H1 (cell line): ENCODE results near the gene PRSS36.

ENCODE experiments used
- ATF3 ChIP-seq: IDR thresholded peaks from 2 replicates; pipeline ENCODE4 v1.6.1; 2011; ENCODE audit warnings: low read depth, mild to moderate bottlenecking, low read length; ENCODE audit not compliant: insufficient read depth
- EGR1 ChIP-seq: IDR thresholded peaks from 2 replicates; pipeline ENCODE4 v1.6.1; 2011; ENCODE audit warnings: low read depth, low read length, borderline replicate concordance
- EZH2 ChIP-seq: fragments of 200-600 bp; sonication (generic); IDR thresholded peaks from 2 replicates; pipeline ENCODE4 v1.7.1; 2012; ENCODE audit warnings: low read depth, mild to moderate bottlenecking, moderate library complexity, low read length, inconsistent platforms; ENCODE audit not compliant: severe bottlenecking
- KDM1A ChIP-seq: fragments of 200-600, 300-600 bp; sonication (generic); IDR thresholded peaks from 2 replicates; pipeline ENCODE4 v1.7.1; 2016; ENCODE audit warnings: mild to moderate bottlenecking, low read length, borderline replicate concordance
- POLR2A ChIP-seq, 2 experiments: IDR thresholded peaks; 1 replicate in 1 of 2; 2 replicates in 1 of 2; pipeline ENCODE4 v1.6.1; 2011; ENCODE audit warnings: low read depth in 2 of 2, low read length in 2 of 2, mild to moderate bottlenecking in 2 of 2; ENCODE audit errors: control extremely low read depth in 1 of 2
- RFX5 ChIP-seq: IDR thresholded peaks from 2 replicates; pipeline ENCODE4 v1.6.1; 2011; ENCODE audit warnings: low read depth, low read length, improper control_type of control experiment, borderline replicate concordance
- SP2 ChIP-seq: IDR thresholded peaks from 2 replicates; pipeline ENCODE4 v1.6.1; 2012; ENCODE audit warnings: mild to moderate bottlenecking, low read length, inconsistent platforms
- SRF ChIP-seq: IDR thresholded peaks from 2 replicates; pipeline ENCODE4 v1.6.1; 2011; ENCODE audit warnings: mild to moderate bottlenecking, low read depth, low read length, moderate library complexity
- TEAD4 ChIP-seq: IDR thresholded peaks from 2 replicates; pipeline ENCODE4 v1.6.1; 2012; ENCODE audit warnings: low read depth, low read length, inconsistent platforms, mixed read lengths
- ZNF274 ChIP-seq: IDR thresholded peaks from 2 replicates; pipeline ENCODE4 v1.7.0; 2012; ENCODE audit warnings: low read length, borderline replicate concordance; ENCODE audit errors: extremely low read depth
- TF ChIP-seq, protein P1 (sequence below), 3 experiments: IDR thresholded peaks; 1 replicate in 2 of 3; 2 replicates in 1 of 3; pipeline versions ENCODE4 v1.5.1 to v1.6.1; 2011; ENCODE audit warnings: low read length in 3 of 3, mild to moderate bottlenecking in 3 of 3, inconsistent platforms in 2 of 3, low read depth in 1 of 3, moderate library complexity in 1 of 3; ENCODE audit not compliant: insufficient read depth in 1 of 3; ENCODE audit errors: control extremely low read depth in 1 of 3

DNA sequence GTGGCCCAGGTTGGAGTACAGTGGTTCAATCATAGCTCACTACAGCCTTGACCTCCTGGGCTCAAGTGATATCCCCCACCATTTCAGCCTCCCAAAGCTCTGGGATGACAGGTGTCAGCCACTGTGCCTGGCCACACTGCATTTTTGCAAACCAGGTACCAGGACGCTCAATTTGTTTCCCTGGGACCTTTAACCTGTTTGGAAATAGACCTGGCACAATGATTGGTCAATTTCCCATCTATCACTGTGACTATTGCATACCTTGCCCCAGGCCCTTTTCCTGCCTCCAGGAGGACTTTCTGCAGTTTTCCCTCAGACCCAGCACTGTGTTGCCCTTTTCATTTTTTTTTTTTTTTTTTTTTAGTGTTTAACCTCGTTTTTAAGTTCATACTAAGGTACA lies 19.0 kb upstream of the PRSS36 start:
- TF ChIP-seq, protein P1, sequence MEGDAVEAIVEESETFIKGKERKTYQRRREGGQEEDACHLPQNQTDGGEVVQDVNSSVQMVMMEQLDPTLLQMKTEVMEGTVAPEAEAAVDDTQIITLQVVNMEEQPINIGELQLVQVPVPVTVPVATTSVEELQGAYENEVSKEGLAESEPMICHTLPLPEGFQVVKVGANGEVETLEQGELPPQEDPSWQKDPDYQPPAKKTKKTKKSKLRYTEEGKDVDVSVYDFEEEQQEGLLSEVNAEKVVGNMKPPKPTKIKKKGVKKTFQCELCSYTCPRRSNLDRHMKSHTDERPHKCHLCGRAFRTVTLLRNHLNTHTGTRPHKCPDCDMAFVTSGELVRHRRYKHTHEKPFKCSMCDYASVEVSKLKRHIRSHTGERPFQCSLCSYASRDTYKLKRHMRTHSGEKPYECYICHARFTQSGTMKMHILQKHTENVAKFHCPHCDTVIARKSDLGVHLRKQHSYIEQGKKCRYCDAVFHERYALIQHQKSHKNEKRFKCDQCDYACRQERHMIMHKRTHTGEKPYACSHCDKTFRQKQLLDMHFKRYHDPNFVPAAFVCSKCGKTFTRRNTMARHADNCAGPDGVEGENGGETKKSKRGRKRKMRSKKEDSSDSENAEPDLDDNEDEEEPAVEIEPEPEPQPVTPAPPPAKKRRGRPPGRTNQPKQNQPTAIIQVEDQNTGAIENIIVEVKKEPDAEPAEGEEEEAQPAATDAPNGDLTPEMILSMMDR (IDR thresholded peaks at IDR 0.05; ENCODE audit: control extremely low read depth in 1 of 3, insufficient read depth in 1 of 3, low read depth in 1 of 3, low read length in 3 of 3), result no peak
- TF ChIP-seq RFX5, result no peak
- no peak for TF ChIP-seq EZH2
- TF ChIP-seq KDM1A, result no peak
- TF ChIP-seq ATF3, result no peak
- TF ChIP-seq POLR2A (IDR thresholded peaks at IDR 0.05; ENCODE audit: control extremely low read depth in 1 of 2, low read depth in 2 of 2, low read length in 2 of 2), result no peak
- no peak for TF ChIP-seq TEAD4
- TF ChIP-seq SRF, result no peak
- TF ChIP-seq ZNF274, result no peak
- TF ChIP-seq EGR1, result no peak
- no peak for TF ChIP-seq SP2
